Upper lobe of left lung (tissue), 6 donors: Measurements from ENCODE around the gene GRB10. TPM values are rescaled to one million over a fixed set of nuclear protein-coding genes. Genes with fewer than 3 reads are reported as not detected.

Experiments
- ATAC-seq, 2 donors: fragments of 200-7000 bp; cut with Tn5 transposase; one replicate each; pipeline ENCODE4 v1.9.1; 2022; ENCODE audit warnings: mild to moderate bottlenecking in 2 of 2, moderate library complexity in 2 of 2; ENCODE audit not compliant: low FRiP score in 2 of 2
- DNase-seq, 2 donors: peaks; one replicate each; pipeline ENCODE4 v3.0.0-alpha.2; 2019 to 2020
- H3K27ac ChIP-seq, 4 donors: fragments of 200-600 bp; sonication (generic); one replicate each; pipeline ENCODE4 v1.5.1; 2016 to 2019
- H3K27me3 ChIP-seq, 4 donors: fragments of 200-600 bp; sonication (generic); one replicate each; pipeline ENCODE4 v1.5.1; 2017 to 2019
- H3K36me3 ChIP-seq, 4 donors: fragments of 200-600 bp; sonication (generic); one replicate each; pipeline ENCODE4 v1.5.1; 2016 to 2019
- H3K4me1 ChIP-seq, 4 donors: fragments of 200-600 bp; sonication (generic); one replicate each; pipeline ENCODE4 v1.5.1; 2018 to 2019
- H3K4me3 ChIP-seq, 4 donors: fragments of 200-600 bp; sonication (generic); one replicate each; pipeline ENCODE4 v1.5.1; 2017 to 2019; ENCODE audit warnings: mild to moderate bottlenecking in 2 of 4, moderate library complexity in 1 of 4
- H3K9me3 ChIP-seq, 4 donors: fragments of 200-600 bp; sonication (generic); one replicate each; pipeline ENCODE4 v1.5.1; 2018 to 2019
- EP300 ChIP-seq, 4 donors: sonication (generic); formaldehyde crosslinking; IDR thresholded peaks; one replicate each; pipeline ENCODE4 v1.5.1; 2017; ENCODE audit warnings: antibody characterized with exemption in 4 of 4, control low read depth in 2 of 4
- POLR2A ChIP-seq, 4 donors: fragments of 450-650 bp; IDR thresholded peaks; one replicate each; pipeline ENCODE4 v1.5.1; 2016 to 2017; ENCODE audit warnings: antibody characterized with exemption in 4 of 4, mild to moderate bottlenecking in 2 of 4
- POLR2AphosphoS5 ChIP-seq, 2 donors: sonication (generic); formaldehyde crosslinking; IDR thresholded peaks; one replicate each; pipeline ENCODE4 v1.5.1; 2017; ENCODE audit warnings: antibody characterized with exemption in 2 of 2
- WGBS, 2 donors: methylation state at CpG; one replicate each; pipeline ENCODE4 v1.1.5; 2017 to 2018; 5-methylcytosine and 5-hydroxymethylcytosine counted together
- total RNA-seq, 6 donors: library from RNA; depleted of rRNA in 4 of 6; stranded (reverse); fragments of >200 nt in 4 of 6; gene quantifications; one replicate each; pipeline versions ENCODE4 v1.1.0 to v1.2.1, GENCODE V29; 2016 to 2021
- TF ChIP-seq, protein P1 (sequence below), 6 experiments: fragments of 450-650 bp in 4 of 6; fragments of 200-600 bp in 2 of 6; sonication (generic) in 2 of 6; IDR thresholded peaks; one replicate each; pipeline ENCODE4 v1.5.1; 2016 to 2019; ENCODE audit warnings: antibody characterized with exemption in 6 of 6
- donor health status: DM: no; HTN: no; CAD: no; lungs with moderate emphysema.
- donor health status: DM: no; HTN: yes; CAD: no; lungs with severe emphysema.

GRB10 gene
- total RNA-seq, 6 donors from 2014 or later, result 32.8 to 92.2 (median 46.5) TPM

DNA sequence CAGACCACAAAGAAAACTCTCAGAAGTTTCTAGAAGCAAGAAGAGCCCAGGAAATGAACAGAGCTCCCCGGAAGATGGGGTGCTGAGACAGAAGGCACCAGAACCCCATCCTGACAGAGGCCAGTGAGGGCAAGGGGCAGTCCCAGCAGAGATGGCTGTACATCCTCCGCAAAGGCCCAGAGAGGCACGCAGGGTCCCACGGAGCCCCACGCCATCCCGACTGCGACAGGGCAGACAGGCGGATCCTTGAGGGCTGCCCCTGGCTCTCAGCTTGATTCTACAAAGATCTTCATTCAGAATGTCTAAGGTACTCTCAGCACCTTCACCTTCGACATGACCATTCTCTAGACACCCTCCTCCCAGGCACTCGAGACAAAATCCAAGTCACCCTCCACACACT lies 109.6 kb downstream of the GRB10 start:
- DNase-seq, result peak in 1 of 2 donors; percentile 58
- peaks cover 22 to 35% (median 24%) of the 10 kb centered on the region in 4 donors for H3K4me1 ChIP-seq
- ATAC-seq, result no peak

DNA sequence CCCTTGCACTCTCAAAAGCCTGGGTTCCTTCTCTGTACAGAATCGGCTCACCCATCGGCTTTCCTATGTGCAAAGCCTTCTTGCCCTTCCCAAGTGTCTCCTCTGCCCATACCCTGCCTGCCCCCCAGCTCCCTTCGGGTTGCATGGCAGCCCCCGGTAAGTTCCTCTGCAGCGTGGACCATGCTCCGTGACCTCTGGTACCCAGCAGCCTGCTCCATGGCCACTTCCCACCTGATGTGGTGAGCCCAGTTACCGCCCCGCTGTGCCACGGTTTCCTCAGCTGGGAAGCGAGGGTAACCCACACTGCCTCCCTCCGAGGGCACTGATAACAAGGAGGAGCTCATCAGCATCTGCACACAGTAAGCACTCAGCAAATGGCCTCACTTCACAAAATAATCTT lies 110.7 kb downstream of the GRB10 start:
- ATAC-seq (no peak), DNase-seq (peak in 1 of 2 donors; percentile 46)
- Histone ChIP-seq H3K4me3 (no peak overlapping the region), H3K36me3 (peaks cover 0 to 34% (median 12%) of the 10 kb centered on the region in 4 donors), H3K4me1 (peaks cover 31 to 45% (median 33%) of the 10 kb centered on the region in 4 donors), H3K27ac (no peak overlapping the region), H3K9me3 (no peaks in the 10 kb centered on the region), H3K27me3 (no peaks in the 10 kb centered on the region)
- TF ChIP-seq, protein P1, sequence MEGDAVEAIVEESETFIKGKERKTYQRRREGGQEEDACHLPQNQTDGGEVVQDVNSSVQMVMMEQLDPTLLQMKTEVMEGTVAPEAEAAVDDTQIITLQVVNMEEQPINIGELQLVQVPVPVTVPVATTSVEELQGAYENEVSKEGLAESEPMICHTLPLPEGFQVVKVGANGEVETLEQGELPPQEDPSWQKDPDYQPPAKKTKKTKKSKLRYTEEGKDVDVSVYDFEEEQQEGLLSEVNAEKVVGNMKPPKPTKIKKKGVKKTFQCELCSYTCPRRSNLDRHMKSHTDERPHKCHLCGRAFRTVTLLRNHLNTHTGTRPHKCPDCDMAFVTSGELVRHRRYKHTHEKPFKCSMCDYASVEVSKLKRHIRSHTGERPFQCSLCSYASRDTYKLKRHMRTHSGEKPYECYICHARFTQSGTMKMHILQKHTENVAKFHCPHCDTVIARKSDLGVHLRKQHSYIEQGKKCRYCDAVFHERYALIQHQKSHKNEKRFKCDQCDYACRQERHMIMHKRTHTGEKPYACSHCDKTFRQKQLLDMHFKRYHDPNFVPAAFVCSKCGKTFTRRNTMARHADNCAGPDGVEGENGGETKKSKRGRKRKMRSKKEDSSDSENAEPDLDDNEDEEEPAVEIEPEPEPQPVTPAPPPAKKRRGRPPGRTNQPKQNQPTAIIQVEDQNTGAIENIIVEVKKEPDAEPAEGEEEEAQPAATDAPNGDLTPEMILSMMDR (IDR thresholded peaks at IDR 0.05), result no peak
- TF ChIP-seq POLR2AphosphoS5 (IDR thresholded peaks at IDR 0.05) (no peak), POLR2A (IDR thresholded peaks at IDR 0.05) (no peak), EP300 (IDR thresholded peaks at IDR 0.05) (no peak)
- 87 to 91% methylated on average over 11 of the region's 11 CpGs for WGBS, 2 donors

More for the DNA sequence above, 109.6 kb downstream of the GRB10 start:
- no peak overlapping the region for H3K27ac ChIP-seq
- TF ChIP-seq EP300 (IDR thresholded peaks at IDR 0.05) (no peak), POLR2AphosphoS5 (IDR thresholded peaks at IDR 0.05) (no peak), POLR2A (IDR thresholded peaks at IDR 0.05) (no peak)
- TF ChIP-seq, protein P1 (IDR thresholded peaks at IDR 0.05), result no peak
- H3K4me3 ChIP-seq, result no peak overlapping the region
- no peaks in the 10 kb centered on the region for H3K9me3 ChIP-seq
- no peaks in the 10 kb centered on the region for H3K27me3 ChIP-seq
- H3K36me3 ChIP-seq, result peaks cover 0 to 34% (median 12%) of the 10 kb centered on the region in 4 donors
- 92 to 93% methylated on average over 10 of the region's 10 CpGs for WGBS, 2 donors

DNA sequence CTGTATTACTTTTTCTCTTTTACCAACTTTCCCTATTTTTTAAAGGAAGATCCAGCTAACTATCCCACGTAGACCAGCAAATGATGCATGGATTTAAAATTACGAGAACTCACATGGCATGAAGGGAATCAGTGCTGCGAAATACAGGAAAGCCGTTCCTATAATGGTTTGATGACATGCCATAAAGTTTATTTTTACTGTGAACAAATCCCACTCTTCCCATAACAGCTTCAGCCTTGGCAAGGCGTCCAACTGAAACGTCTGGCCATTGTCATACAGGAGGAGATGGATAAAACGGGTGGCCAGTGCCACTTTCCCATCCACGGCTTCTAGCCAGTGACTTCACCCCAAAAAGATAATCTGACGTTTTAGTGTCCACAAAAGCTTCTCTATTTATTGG lies 111.3 kb downstream of the GRB10 start:
- 80 to 87% methylated on average over 9 of the region's 9 CpGs for WGBS, 2 donors
- H3K4me1 ChIP-seq, result peaks cover 29 to 45% (median 32%) of the 10 kb centered on the region in 4 donors
- no peak overlapping the region for H3K4me3 ChIP-seq
- no peak for ATAC-seq
- TF ChIP-seq EP300 (IDR thresholded peaks at IDR 0.05) (no peak), POLR2AphosphoS5 (IDR thresholded peaks at IDR 0.05) (no peak), POLR2A (IDR thresholded peaks at IDR 0.05) (no peak)
- TF ChIP-seq, protein P1 (IDR thresholded peaks at IDR 0.05), result no peak
- no peak for DNase-seq
- peaks cover 0 to 34% (median 12%) of the 10 kb centered on the region in 4 donors for H3K36me3 ChIP-seq
- H3K9me3 ChIP-seq, result no peaks in the 10 kb centered on the region
- H3K27ac ChIP-seq, result no peak overlapping the region
- H3K27me3 ChIP-seq, result no peaks in the 10 kb centered on the region

DNA sequence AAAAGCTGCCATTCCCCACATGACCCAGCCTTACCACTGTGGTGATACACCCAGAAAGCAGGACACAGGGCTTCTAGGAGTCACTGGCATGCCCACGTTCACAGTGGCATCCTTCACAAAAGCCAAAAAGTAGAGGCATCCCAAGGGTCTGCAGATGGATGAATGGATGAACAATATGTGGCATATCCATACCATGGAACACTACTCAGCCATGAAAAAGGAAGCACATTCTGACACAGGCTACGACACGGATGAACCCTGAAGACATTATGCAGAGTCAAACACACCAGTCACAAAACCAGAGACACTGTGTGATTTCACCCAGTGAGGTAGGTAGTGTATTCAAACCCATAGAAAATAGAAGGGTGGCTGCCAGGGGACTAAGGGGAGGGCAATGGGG lies 112.8 kb downstream of the GRB10 start:
- Histone ChIP-seq H3K4me3 (no peak overlapping the region), H3K36me3 (peaks cover 0 to 34% (median 12%) of the 10 kb centered on the region in 4 donors), H3K9me3 (no peaks in the 10 kb centered on the region), H3K4me1 (peaks cover 28 to 40% (median 33%) of the 10 kb centered on the region in 4 donors), H3K27me3 (no peaks in the 10 kb centered on the region), H3K27ac (peak overlapping the region in 1 of 4 donors; percentile 14)
- ATAC-seq (no peak), DNase-seq (no peak)
- WGBS, 2 donors, result 30 to 31% methylated on average over 3 of the region's 3 CpGs
- TF ChIP-seq, protein P1 (IDR thresholded peaks at IDR 0.05), result no peak
- TF ChIP-seq EP300 (IDR thresholded peaks at IDR 0.05) (no peak), POLR2A (IDR thresholded peaks at IDR 0.05) (no peak), POLR2AphosphoS5 (IDR thresholded peaks at IDR 0.05) (no peak)

DNA sequence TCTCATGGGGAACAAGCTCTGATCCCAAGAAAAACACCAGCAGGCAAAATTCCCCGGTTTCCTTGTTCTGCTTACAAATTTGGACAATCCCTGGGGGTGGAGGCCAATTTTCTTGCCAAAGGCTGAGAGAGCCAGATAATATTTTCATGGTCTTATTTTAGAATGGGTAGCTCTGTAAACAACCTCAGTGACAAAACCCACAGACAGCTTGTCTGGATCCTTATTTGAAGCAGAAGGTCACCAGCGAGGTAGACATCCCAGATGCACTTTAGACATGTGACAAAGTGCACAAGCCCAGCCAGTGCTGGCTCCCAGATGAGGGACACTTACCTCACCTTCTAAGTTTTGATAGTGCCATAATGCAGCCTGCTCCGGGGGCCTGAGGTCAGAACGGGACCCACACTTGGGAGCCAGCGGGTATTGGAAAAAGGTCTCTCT lies 114.9 kb downstream of the GRB10 start:
- peak overlapping the region; percentile 71 to 84 (median 76) for H3K27ac ChIP-seq
- DNase-seq, result no peak
- 54 to 55% methylated on average over 4 to 5 of the region's 5 CpGs for WGBS, 2 donors

More for the DNA sequence above, 114.9 kb downstream of the GRB10 start:
- Histone ChIP-seq H3K4me3 (no peak overlapping the region), H3K27me3 (no peaks in the 10 kb centered on the region), H3K4me1 (peaks cover 41 to 60% (median 51%) of the 10 kb centered on the region in 4 donors), H3K9me3 (no peaks in the 10 kb centered on the region), H3K36me3 (peaks cover 0 to 23% (median 0%) of the 10 kb centered on the region in 4 donors)
- TF ChIP-seq, protein P1 (IDR thresholded peaks at IDR 0.05), result no peak
- peak in 1 of 2 donors; percentile 13 for TF ChIP-seq POLR2AphosphoS5 (IDR thresholded peaks at IDR 0.05)
- no peak for TF ChIP-seq POLR2A (IDR thresholded peaks at IDR 0.05)
- peak in 2 of 4 donors; percentile 5 to 10 for TF ChIP-seq EP300 (IDR thresholded peaks at IDR 0.05)
- peak in 1 of 2 donors; percentile 23 for ATAC-seq
